SKM-1 treated with dmso at 0.1 percent for 144 hours (cell line): ENCODE data around the gene MRPL45.
A peak's percentile ranks its signal among the peaks of the same experiment; 100 is the strongest.

Experiments
- DNase-seq: peaks from one replicate; lab custom pipeline; 2025; ENCODE audit not compliant: unreplicated experiment; lab: John Stamatoyannopoulos, UW

The MRPL45 gene

DNA sequence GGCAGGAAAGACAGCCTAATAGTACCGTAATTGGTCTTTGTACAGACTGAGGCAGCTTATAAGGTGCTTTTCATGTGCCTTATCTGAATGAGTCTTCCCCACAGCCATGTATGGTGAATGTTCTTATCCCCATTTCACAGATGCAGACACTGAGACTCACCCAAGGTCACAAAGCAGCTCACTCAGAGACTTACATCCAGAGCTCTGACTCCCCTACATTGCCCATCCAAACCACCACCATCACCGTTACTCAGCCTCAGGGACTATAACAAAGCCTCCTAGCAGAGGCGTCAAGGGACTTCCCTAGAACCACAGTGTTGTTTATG, 47.4 kb downstream of the MRPL45 start:
- no peak for DNase-seq

GRCh38 chr17:38345743-38346142, 48.8 kb downstream of the MRPL45 start:
- no peak for DNase-seq

- DNase-seq, result peak; percentile 79
Measured at GRCh38 chr17:38349097-38349730, 52.2 kb downstream of the MRPL45 start.

DNA sequence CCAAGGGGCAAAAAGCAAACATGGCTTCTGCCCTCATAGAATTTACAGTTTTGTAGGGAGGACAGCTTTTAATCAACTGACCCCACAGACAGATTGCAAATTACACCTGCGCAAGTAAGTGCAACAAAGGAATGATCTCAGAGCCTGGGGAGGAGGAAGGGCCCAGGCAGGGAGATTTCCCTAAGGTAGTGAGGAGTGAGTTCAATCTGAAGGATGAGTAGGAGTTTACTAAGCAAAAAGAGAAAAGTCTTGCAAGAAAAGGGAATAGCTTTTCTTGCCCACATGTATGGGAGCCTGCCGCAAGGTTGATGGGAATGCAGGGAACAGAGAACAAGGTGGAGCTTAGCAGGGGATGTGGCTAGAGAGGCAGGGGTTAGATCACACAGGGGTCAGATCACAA, 53.1 kb downstream of the MRPL45 start:
- no peak for DNase-seq

- DNase-seq, result peak; percentile 81
Measured at GRCh38 chr17:38351412-38352222, 54.6 kb downstream of the MRPL45 start, which contains the start of gene SOCS7. Gene SOCS7, plus strand, starts transcription at chr17:38351844. Its CDS starts 209 bp downstream, at chr17:38352053.

DNA sequence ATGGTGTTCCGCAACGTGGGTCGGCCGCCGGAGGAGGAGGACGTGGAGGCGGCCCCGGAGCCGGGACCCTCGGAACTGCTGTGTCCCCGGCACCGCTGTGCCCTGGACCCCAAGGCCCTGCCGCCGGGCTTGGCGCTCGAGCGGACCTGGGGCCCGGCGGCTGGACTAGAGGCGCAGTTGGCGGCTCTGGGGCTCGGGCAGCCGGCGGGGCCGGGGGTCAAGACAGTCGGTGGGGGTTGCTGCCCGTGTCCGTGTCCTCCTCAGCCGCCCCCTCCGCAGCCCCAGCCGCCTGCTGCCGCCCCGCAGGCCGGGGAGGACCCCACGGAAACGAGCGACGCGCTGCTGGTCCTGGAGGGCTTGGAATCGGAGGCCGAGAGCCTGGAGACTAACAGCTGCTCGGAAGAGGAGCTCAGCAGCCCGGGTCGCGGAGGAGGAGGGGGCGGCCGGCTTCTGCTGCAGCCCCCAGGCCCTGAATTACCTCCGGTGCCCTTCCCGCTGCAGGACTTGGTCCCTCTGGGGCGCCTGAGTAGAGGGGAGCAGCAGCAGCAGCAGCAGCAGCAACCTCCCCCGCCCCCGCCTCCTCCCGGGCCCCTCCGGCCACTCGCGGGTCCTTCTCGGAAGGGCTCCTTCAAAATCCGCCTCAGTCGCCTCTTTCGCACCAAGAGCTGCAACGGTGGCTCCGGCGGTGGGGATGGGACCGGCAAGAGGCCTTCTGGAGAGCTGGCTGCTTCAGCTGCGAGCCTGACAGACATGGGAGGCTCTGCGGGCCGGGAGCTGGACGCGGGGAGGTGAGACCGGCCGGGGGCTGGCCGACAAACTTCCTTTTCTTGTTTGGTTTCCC, 55.5 kb downstream of the MRPL45 start:
- no peak for DNase-seq

GRCh38 chr17:38353086-38353604, 56.2 kb downstream of the MRPL45 start:
- no peak for DNase-seq

- no peak for DNase-seq
Measured at GRCh38 chr17:38353668-38354067, 56.7 kb downstream of the MRPL45 start.

GRCh38 chr17:38354466-38354865, 57.5 kb downstream of the MRPL45 start:
- DNase-seq, result no peak

- no peak for DNase-seq
Measured at GRCh38 chr17:38355251-38355650, 58.3 kb downstream of the MRPL45 start.

DNA sequence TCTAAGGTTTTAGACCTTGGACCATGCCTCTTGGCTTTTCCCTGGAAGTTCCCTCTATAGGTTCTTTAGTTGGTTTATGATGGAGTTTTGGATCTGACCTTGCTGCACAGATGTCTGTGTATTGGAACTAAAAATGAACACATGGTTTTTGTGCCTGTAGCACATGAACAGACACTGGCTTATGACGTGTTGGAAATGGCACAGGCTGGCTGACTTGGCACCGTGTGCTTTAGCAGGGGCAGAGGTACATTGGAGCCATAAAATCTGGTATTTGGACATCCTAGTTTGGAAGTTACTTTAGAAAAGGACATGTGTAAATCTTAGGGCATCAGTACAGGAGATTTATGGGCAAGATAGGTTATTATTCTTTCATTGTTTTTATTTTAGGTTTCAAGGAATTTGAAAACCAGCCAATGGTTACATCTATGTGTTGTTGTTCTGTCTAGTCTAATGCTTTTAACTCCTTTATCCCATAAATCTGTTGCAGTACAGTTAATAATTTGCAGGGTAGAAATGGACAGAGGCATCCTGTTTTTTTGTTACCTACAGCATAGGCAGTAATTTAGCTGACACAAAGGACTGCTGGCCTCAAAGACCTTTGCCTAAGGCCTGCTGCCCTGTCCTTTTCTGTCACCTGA, 60.6 kb downstream of the MRPL45 start:
- no peak for DNase-seq

DNA sequence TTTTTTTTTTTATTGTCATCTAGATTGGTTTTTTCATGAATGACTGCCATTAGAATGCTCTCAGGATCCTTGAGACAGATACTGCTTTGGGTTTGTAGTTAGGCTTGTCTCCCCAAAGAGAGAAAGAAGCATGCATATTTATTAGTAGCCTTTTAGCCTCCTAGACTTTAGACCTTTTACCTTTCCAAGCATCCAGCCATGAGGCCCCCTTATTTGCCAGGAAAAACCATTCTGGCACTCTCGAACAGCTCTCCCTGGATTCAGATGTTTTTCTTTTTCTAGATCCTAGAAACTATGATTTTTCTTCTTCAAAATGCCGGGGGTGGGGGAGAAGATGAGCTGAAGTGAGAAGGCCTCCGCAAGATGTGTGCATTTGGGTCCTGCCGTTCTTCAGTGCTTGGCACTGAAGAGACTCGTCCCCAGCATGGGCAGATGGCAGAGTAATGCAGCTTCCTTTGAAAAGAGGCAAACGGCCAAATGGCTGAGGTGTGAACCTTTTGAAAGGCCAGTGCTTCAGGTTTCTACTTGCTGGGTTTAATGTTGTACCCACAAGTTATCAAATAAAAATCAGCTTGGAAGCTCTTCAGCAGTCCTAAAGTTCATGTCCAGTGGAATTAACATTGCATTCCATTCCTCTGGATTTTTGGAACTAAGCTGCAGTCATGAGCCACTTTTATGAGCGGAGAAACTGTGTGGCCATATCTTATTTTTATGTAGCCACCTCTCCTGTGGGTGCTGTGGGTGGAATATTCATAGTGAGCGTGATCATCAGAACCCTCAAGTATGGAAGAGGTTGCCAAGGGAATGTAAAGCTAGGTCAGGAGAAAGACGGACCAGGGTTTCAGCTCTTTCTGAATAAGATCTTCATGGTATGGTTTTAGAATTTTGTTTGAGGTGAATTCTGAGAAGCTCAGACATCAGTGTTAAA, 61.9 kb downstream of the MRPL45 start:
- no peak for DNase-seq

GRCh38 chr17:38361694-38362465, 64.9 kb downstream of the MRPL45 start:
- DNase-seq, result no peak

GRCh38 chr17:38363016-38363415, 66.0 kb downstream of the MRPL45 start:
- no peak for DNase-seq

DNA sequence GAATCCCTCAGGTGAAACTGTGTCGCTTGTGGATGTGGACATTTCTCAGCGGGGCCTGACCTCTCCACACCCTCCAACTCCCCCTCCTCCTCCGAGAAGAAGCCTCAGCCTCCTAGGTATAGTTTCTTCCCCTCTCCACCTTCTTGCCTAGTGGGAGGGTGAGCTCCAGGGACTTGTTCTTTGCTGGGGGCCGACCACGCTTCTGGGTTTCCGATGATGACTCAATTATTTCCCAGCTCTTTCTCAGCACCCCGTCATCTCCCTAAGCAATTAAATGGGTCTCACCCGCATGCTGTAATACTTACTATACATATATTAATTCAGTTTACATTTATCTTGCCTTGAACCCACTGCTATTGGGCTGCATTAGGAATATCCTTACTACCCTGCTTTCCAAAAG, 67.8 kb downstream of the MRPL45 start:
- no peak for DNase-seq

- no peak for DNase-seq
Measured at GRCh38 chr17:38369124-38369886, 72.3 kb downstream of the MRPL45 start.
